HCT116 (cell line): ENCODE measurements around the gene IL36B. TPM values are rescaled to one million over a fixed set of nuclear protein-coding genes. Genes with fewer than 3 reads are reported as not detected.

ENCODE experiments used
- ATAC-seq: fragments of 200-7000 bp; cut with Tn5 transposase; 2 replicates; pipeline ENCODE4 v1.9.1; 2020; ENCODE audit warnings: mild to moderate bottlenecking, moderate library complexity
- BruUV-seq: library from RNA; stranded (reverse); fragments of 400-500 nt; replicated peaks from 2 replicates; lab custom pipeline; 2021; lab: Mats Ljungman, UMichigan
- CTCF ChIA-PET: fragments of 300-600 bp; sonication (Branson Sonifier 250); formaldehyde crosslinking; loops from one replicate; lab custom pipeline; 2021; ENCODE audit warnings: antibody characterized with exemption; lab: Charles Lee
- POLR2A ChIA-PET: fragments of 300-600, 350-600 bp; sonication (Branson Sonifier 250); formaldehyde crosslinking; loops from one replicate; lab custom pipeline; 2021; ENCODE audit warnings: antibody characterized with exemption; lab: Charles Lee
- RAD21 ChIA-PET, 2 experiments: fragments of 300-600 bp; sonication (Branson Sonifier 250); formaldehyde crosslinking; loops; one replicate each; lab custom pipeline; 2023; ENCODE audit warnings: low total read pairs in 2 of 2; ENCODE audit not compliant: uncharacterized antibody in 2 of 2, unreplicated experiment in 2 of 2, low non-redundant PET in 1 of 2; lab: Charles Lee
- DNase-seq: peaks from one replicate; pipeline ENCODE4 v3.0.0-alpha.2; 2010; ENCODE audit warnings: low read depth, low spot score
- H2AFZ ChIP-seq: fragments of 200-600 bp; shearing (Covaris generic), sonication (generic); 2 replicates; pipeline ENCODE4 v1.6.1; 2017; ENCODE audit warnings: low read depth, mixed run types, mixed read lengths, antibody characterized with exemption, low read length; ENCODE audit not compliant: poor library complexity, severe bottlenecking
- H3K27ac ChIP-seq: 2 replicates; pipeline ENCODE4 v1.5.1; 2012; ENCODE audit warnings: low read depth, low read length
- H3K27me3 ChIP-seq: fragments of 200-600 bp; sonication (generic); 2 replicates; pipeline ENCODE4 v1.6.1; 2016; ENCODE audit warnings: mixed run types, low read length, mixed read lengths; ENCODE audit not compliant: insufficient read depth
- H3K36me3 ChIP-seq, 2 experiments: fragments of 200-500 bp in 1 of 2; fragments of 200-600 bp in 1 of 2; sonication (Bioruptor generic) in 1 of 2; sonication (generic) in 1 of 2; 2 replicates each; pipeline versions ENCODE4 v1.5.1 to v1.6.1; 2014 to 2016; ENCODE audit warnings: low read length in 2 of 2, inconsistent platforms in 1 of 2, mixed read lengths in 1 of 2, mixed run types in 1 of 2; ENCODE audit not compliant: insufficient read depth in 2 of 2, control insufficient read depth in 1 of 2
- H3K4me1 ChIP-seq, 2 experiments: fragments of 200-600 bp in 1 of 2; sonication (generic) in 1 of 2; 2 replicates each; pipeline versions ENCODE4 v1.5.1 to v1.6.1; 2012 to 2017; ENCODE audit warnings: low read length in 2 of 2, inconsistent platforms in 1 of 2, mild to moderate bottlenecking in 1 of 2, mixed read lengths in 1 of 2, mixed run types in 1 of 2, moderate library complexity in 1 of 2; ENCODE audit not compliant: insufficient read depth in 2 of 2, control insufficient read depth in 1 of 2
- H3K4me2 ChIP-seq: fragments of 200-600 bp; sonication (generic); 2 replicates; pipeline ENCODE4 v1.6.1; 2017; ENCODE audit warnings: mixed run types, low read length, mixed read lengths
- H3K4me3 ChIP-seq, 2 experiments: fragments of 200-600 bp in 1 of 2; sonication (generic) in 1 of 2; replicated peaks in 1 of 2; 2 replicates each; pipeline ENCODE4 v1.5.1; 2011 to 2016; ENCODE audit warnings: low read length in 2 of 2, control low read depth in 1 of 2, low read depth in 1 of 2, mild to moderate bottlenecking in 1 of 2, mixed read lengths in 1 of 2, mixed run types in 1 of 2
- H3K79me2 ChIP-seq: fragments of 200-600 bp; sonication (generic); 2 replicates; pipeline ENCODE4 v1.6.1; 2017; ENCODE audit warnings: mild to moderate bottlenecking, mixed run types, low read length, moderate library complexity, mixed read lengths; ENCODE audit not compliant: insufficient read depth
- H3K9ac ChIP-seq: fragments of 200-600 bp; sonication (generic); 2 replicates; pipeline ENCODE4 v1.6.1; 2016; ENCODE audit warnings: low read length, mixed read lengths
- H3K9me2 ChIP-seq: fragments of 200-600 bp; sonication (generic), shearing (Covaris generic); 2 replicates; pipeline ENCODE4 v1.6.1; 2017; ENCODE audit warnings: mixed run types, mild to moderate bottlenecking, moderate library complexity; ENCODE audit not compliant: insufficient read depth
- H3K9me3 ChIP-seq, 2 experiments: fragments of 200-500 bp in 1 of 2; fragments of 200-600 bp in 1 of 2; sonication (Bioruptor generic) in 1 of 2; sonication (generic) in 1 of 2; 2 replicates each; pipeline ENCODE4 v1.6.1; 2014 to 2017; ENCODE audit warnings: low read length in 2 of 2, mixed read lengths in 2 of 2, inconsistent platforms in 1 of 2, low read depth in 1 of 2, mild to moderate bottlenecking in 1 of 2, mixed run types in 1 of 2, moderate library complexity in 1 of 2; ENCODE audit not compliant: control insufficient read depth in 1 of 2, insufficient read depth in 1 of 2
- H4K20me1 ChIP-seq: fragments of 200-600 bp; sonication (generic), shearing (Covaris generic); 2 replicates; pipeline ENCODE4 v1.6.1; 2017; ENCODE audit warnings: mixed run types, mild to moderate bottlenecking, moderate library complexity; ENCODE audit not compliant: insufficient read depth
- CEBPB ChIP-seq: IDR thresholded peaks from 2 replicates; pipeline ENCODE4 v1.6.1; 2012; ENCODE audit warnings: low read depth
- ELF1 ChIP-seq: IDR thresholded peaks from 2 replicates; pipeline ENCODE4 v1.6.1; 2012; ENCODE audit warnings: low read depth, borderline replicate concordance
- POLR2A ChIP-seq: IDR thresholded peaks from 2 replicates; pipeline ENCODE4 v1.7.0; 2011; ENCODE audit warnings: borderline replicate concordance; ENCODE audit not compliant: insufficient read depth, insufficient read length; ENCODE audit errors: extremely low read depth
- YY1 ChIP-seq: IDR thresholded peaks from 2 replicates; pipeline ENCODE4 v1.6.1; 2011; ENCODE audit warnings: low read length, low read depth, moderate library complexity, mild to moderate bottlenecking; ENCODE audit not compliant: insufficient replicate concordance; ENCODE audit errors: extremely low read depth
- ZNF274 ChIP-seq: fragments of 200-500 bp; sonication (Bioruptor generic); IDR thresholded peaks from 2 replicates; pipeline ENCODE4 v1.6.1; 2014; ENCODE audit warnings: mild to moderate bottlenecking, low read depth, low read length, inconsistent platforms
- intact Hi-C: fragments of 100-400 bp; cut with micrococcal nuclease; formaldehyde crosslinking; loops from 2 replicates; pipeline ENCODE4 v1.10.0; 2022
- total RNA-seq: library from RNA; stranded (reverse); gene quantifications from one replicate; pipeline ENCODE4 v1.2.1, GENCODE V29; 2021; ENCODE audit not compliant: unreplicated experiment
- TF ChIP-seq, protein P1 (sequence below): IDR thresholded peaks from 2 replicates; pipeline ENCODE4 v1.6.1; 2012
- TF ChIP-seq, protein P2 (sequence below): IDR thresholded peaks from 2 replicates; pipeline ENCODE4 v1.6.1; 2012; ENCODE audit warnings: low read depth

IL36B gene
- total RNA-seq, 1 experiment from 2014 or later = not detected

DNA sequence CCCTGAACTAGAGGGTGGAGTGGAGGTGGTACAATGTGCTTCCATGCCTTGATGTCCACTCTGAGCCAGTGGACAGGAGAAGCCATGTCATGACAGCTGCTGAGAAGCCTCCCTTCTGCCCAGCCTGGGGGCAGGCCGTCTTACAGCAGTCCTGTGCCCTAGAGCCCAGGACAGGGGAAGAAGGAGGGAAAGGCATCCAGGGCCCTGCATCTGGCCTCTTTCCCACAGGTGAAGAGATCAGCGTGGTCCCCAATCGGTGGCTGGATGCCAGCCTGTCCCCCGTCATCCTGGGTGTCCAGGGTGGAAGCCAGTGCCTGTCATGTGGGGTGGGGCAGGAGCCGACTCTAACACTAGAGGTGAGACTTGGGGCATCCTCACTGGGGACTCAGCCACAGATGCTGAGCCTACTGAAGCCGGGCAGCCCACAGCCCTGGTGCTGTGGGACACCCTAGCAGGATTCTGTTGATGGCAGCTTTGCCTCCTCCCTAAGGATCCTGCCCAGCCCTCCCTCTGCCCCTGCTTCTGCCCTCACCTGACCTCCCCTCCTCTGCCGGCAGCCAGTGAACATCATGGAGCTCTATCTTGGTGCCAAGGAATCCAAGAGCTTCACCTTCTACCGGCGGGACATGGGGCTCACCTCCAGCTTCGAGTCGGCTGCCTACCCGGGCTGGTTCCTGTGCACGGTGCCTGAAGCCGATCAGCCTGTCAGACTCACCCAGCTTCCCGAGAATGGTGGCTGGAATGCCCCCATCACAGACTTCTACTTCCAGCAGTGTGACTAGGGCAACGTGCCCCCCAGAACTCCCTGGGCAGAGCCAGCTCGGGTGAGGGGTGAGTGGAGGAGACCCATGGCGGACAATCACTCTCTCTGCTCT, 9.5 kb upstream of the IL36B start:
- no TSS peak for BruUV-seq
- no peaks in the 10 kb centered on the region for H3K9me2 ChIP-seq
- no peak overlapping the region for H3K9ac ChIP-seq
- no peaks in the 10 kb centered on the region for H4K20me1 ChIP-seq
- RAD21 ChIA-PET = no interaction called here
- intact Hi-C loops = no loop called here
- H3K27ac ChIP-seq = no peak overlapping the region
- POLR2A ChIA-PET = no interaction called here
- no peak overlapping the region for H3K4me2 ChIP-seq
- no peak overlapping the region for H2AFZ ChIP-seq
- peaks cover 0 to 4% of the 10 kb centered on the region in 2 experiments; a peak in 1 of 4 replicates for H3K4me1 ChIP-seq
- DNase-seq = no peak
- H3K4me3 ChIP-seq = no peak overlapping the region
- H3K9me3 ChIP-seq = no peaks in the 10 kb centered on the region
- H3K79me2 ChIP-seq = no peaks in the 10 kb centered on the region
- ATAC-seq = no peak
- CTCF ChIA-PET = no interaction called here
- H3K27me3 ChIP-seq = no peaks in the 10 kb centered on the region
- no peaks in the 10 kb centered on the region for H3K36me3 ChIP-seq
- TF ChIP-seq CEBPB (no peak), POLR2A (no peak), ELF1 (no peak), ZNF274 (no peak), YY1 (no peak)
- TF ChIP-seq, protein P1, sequence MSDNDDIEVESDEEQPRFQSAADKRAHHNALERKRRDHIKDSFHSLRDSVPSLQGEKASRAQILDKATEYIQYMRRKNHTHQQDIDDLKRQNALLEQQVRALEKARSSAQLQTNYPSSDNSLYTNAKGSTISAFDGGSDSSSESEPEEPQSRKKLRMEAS = no peak
- TF ChIP-seq, protein P2, sequence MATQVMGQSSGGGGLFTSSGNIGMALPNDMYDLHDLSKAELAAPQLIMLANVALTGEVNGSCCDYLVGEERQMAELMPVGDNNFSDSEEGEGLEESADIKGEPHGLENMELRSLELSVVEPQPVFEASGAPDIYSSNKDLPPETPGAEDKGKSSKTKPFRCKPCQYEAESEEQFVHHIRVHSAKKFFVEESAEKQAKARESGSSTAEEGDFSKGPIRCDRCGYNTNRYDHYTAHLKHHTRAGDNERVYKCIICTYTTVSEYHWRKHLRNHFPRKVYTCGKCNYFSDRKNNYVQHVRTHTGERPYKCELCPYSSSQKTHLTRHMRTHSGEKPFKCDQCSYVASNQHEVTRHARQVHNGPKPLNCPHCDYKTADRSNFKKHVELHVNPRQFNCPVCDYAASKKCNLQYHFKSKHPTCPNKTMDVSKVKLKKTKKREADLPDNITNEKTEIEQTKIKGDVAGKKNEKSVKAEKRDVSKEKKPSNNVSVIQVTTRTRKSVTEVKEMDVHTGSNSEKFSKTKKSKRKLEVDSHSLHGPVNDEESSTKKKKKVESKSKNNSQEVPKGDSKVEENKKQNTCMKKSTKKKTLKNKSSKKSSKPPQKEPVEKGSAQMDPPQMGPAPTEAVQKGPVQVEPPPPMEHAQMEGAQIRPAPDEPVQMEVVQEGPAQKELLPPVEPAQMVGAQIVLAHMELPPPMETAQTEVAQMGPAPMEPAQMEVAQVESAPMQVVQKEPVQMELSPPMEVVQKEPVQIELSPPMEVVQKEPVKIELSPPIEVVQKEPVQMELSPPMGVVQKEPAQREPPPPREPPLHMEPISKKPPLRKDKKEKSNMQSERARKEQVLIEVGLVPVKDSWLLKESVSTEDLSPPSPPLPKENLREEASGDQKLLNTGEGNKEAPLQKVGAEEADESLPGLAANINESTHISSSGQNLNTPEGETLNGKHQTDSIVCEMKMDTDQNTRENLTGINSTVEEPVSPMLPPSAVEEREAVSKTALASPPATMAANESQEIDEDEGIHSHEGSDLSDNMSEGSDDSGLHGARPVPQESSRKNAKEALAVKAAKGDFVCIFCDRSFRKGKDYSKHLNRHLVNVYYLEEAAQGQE = no peak
- TF ChIP-seq, all 23 proteins: peak for 0
